Measurements from ENCODE around the gene TEX13B.

- TF ChIP-seq CTCF (IDR thresholded peaks at IDR 0.05) (peak; percentile 19 to 58 (median 43)), POLR2A (IDR thresholded peaks at IDR 0.05) (no peak)
Observed at GRCh38 chrX:108001218-108001814, 19.1 kb upstream of the TEX13B start.

Measured in esophagus squamous epithelium (tissue), 4 donors.